Fibroblast of pulmonary artery (primary cell): ENCODE data around the gene KLHL25.
A peak's percentile ranks its signal among the peaks of the same experiment; 100 is the strongest.

Source experiments
- DNase-seq: peaks from one replicate; pipeline ENCODE4 v3.0.0-alpha.2; 2010; ENCODE audit warnings: low read depth
- H3K4me3 ChIP-seq: replicated peaks from 2 replicates; pipeline ENCODE4 v1.5.1; 2011; ENCODE audit warnings: low read depth, mild to moderate bottlenecking, control low read depth, low read length, moderate library complexity
- TF ChIP-seq, protein P1 (sequence below): IDR thresholded peaks from 2 replicates; pipeline ENCODE4 v1.5.1; 2011; ENCODE audit warnings: mild to moderate bottlenecking, control low read depth, low read length, inconsistent platforms; ENCODE audit errors: missing control alignments

Gene KLHL25

GRCh38 chr15:85793641-85794597 lies 806 bp downstream of the KLHL25 start:
- peak; percentile 42 for DNase-seq
- peak overlapping the region; percentile 70 for H3K4me3 ChIP-seq
- TF ChIP-seq, protein P1, sequence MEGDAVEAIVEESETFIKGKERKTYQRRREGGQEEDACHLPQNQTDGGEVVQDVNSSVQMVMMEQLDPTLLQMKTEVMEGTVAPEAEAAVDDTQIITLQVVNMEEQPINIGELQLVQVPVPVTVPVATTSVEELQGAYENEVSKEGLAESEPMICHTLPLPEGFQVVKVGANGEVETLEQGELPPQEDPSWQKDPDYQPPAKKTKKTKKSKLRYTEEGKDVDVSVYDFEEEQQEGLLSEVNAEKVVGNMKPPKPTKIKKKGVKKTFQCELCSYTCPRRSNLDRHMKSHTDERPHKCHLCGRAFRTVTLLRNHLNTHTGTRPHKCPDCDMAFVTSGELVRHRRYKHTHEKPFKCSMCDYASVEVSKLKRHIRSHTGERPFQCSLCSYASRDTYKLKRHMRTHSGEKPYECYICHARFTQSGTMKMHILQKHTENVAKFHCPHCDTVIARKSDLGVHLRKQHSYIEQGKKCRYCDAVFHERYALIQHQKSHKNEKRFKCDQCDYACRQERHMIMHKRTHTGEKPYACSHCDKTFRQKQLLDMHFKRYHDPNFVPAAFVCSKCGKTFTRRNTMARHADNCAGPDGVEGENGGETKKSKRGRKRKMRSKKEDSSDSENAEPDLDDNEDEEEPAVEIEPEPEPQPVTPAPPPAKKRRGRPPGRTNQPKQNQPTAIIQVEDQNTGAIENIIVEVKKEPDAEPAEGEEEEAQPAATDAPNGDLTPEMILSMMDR: no peak

DNA sequence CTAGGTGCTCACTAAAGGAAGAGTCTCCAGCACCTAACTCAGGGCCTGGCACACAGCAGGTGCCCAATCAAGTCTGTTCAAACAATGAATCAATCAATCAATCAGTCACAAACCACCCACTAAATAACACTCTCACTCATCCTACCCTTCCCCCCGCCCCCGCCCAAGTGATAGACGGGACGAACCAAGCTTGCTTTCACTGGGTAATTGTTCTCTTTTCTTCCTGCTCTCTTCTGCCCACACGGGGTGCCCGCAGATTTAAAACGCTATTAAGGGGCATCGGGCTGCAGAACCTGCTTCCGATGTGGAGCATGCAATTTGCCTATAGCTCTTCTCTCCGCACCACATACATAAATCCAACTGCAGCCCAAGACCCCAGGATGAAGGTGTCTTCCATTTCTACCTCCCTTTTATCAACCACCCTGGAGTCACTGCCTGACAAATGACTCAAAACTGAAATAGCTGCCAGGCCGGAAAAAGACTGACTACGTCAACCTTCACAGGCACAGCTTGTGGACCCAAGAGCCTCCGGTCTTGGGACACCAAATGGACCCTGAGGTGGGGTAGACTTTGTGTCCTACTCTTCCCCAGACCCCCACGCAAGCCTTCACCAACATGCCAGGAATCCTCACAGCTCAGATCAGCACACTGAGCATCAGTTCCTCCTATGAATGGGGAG lies 1.7 kb downstream of the KLHL25 start:
- TF ChIP-seq, protein P1: no peak
- peak overlapping the region; percentile 70 for H3K4me3 ChIP-seq
- no peak for DNase-seq

DNA sequence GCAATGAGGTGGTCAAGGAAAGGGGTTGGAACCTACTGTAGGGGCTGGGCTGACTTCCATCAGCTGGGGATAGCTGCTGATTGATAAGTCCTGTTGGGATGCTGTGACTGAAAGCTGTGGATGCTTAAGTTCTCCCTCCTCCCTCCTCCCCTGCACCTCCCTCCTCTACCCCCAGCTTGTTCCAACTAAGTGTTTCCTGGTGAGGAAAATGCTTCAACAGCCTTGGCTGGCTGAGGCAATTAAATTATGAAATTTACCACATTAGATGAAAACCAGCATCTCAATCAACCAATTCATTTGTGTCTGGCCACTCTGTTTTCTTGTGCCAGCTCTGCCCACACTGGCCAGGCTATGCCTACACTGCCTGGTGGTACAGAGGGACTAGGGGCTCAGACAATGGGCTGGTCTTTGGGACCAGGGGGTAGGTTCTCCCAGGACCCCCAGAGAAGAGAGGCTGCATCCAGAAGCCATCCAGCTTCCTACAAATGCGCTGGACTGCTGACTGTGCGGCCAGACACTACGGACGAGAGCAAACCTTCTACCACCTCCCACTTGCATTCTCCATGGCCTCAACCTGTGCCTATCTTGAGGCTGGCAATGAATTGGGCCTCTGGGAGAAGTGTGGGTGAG lies 2.5 kb downstream of the KLHL25 start:
- no peak for DNase-seq
- no peak overlapping the region for H3K4me3 ChIP-seq
- TF ChIP-seq, protein P1: no peak

DNA sequence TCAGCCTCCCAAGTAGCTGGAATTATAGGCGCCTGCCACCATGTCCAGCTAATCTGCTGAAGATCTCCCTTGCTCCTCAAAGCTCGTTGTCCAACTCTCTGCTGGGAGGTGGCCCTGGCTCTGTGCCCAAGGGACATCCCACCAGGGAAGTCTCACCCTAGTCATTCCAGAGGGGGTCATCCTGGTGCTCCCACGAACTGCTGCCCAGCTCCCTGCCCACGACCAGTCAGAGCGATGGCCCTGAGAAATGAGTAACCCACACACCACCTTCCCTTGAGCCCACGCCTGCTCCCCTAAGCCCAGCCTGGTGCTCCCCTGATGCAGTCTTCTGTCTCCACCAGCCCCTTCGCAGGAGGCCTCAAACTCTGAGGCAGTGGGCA lies 5.2 kb downstream of the KLHL25 start:
- TF ChIP-seq, protein P1: no peak
- no peak for DNase-seq
- no peak overlapping the region for H3K4me3 ChIP-seq

DNA sequence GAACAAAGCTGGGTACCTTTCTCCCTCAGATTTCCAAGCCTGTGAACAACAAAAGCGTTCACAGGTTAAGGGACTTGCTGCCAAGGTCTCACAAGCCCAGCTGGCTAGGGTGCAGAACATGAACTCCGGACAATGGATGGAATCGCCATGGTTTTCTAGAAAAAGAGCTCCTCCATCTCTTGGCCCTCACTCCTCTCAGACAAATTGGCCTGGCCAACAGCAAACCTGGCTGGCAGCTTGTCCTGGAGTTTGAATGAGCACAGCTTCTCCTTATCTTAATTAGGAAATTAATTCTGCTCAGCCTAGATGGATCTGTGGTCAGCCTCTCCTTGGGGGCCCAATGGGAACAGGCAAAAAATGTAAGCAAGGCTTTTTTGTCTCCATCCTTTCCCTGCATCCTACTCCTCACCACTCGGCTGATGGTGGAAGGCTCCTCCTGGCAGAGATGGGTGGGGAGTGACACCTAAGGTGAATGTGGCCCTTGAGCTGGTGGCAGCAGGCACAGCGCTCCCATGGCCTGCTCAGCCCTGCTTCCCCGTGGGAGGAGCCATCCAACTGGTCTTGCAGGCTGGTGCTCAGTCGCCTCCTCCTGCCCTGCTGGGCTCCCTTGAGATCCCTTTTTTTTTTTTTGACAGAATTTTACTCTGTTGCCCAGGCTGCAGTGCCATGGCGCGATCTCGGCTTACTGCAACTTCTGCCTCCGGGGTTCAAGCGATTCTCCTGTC lies 5.8 kb downstream of the KLHL25 start:
- TF ChIP-seq, protein P1: no peak
- no peak for DNase-seq
- H3K4me3 ChIP-seq: no peak overlapping the region

GRCh38 chr15:85786781-85787114 lies 8.0 kb downstream of the KLHL25 start:
- no peak for DNase-seq
- TF ChIP-seq, protein P1: no peak
- no peak overlapping the region for H3K4me3 ChIP-seq
